SH-SY5Y (cell line): ENCODE data around the gene NUP50.

Experiments used
- GATA2 ChIP-seq: IDR thresholded peaks from 2 replicates; pipeline ENCODE4 v1.6.1; 2011; ENCODE audit warnings: mild to moderate bottlenecking, low read depth, low read length
- GATA3 ChIP-seq: IDR thresholded peaks from 2 replicates; pipeline ENCODE4 v1.6.1; 2011; ENCODE audit warnings: low read depth, mild to moderate bottlenecking, low read length, moderate library complexity

DNA sequence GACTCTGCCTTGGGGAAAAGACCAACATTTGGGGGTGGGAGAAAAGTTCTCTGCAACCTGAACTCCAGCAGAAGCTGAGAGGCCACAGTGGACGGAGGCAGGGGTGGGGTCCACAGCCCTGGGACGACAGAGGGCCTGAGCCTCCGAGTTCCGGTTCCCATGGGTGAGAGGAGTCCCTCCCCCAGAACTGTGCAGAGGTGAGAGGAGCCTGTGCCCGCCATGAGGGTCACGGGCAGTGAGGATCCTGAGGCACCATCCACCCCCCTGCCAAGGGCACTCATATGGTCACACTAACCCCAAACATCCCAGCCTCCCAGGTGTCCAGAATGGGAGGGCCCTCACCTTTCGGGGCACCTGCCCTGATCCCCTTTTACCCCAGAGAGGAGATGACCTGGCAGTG, 46.4 kb downstream of the NUP50 start:
- TF ChIP-seq GATA3 = no peak
- no peak for TF ChIP-seq GATA2
